Gastrocnemius medialis (tissue), 4 donors: Measurements from ENCODE around the gene RNF114.
"Not testable (repeated sequence)": the region's sequence is repeated elsewhere in the genome, so short reads cannot be mapped to it uniquely, and the experiment has no call there.

Experiments
- CTCF ChIP-seq, 5 experiments: fragments of 450-650 bp in 3 of 5; fragments of 200-600 bp in 2 of 5; sonication (generic) in 2 of 5; IDR thresholded peaks in 4 of 5; conservative IDR thresholded peaks in 1 of 5; 1 replicate in 4 of 5; 2 replicates in 1 of 5; pipeline ENCODE4 v1.5.1; 2016 to 2019; ENCODE audit warnings: antibody characterized with exemption in 5 of 5, mild to moderate bottlenecking in 3 of 5, moderate library complexity in 3 of 5
- POLR2A ChIP-seq, 2 donors: fragments of 450-650 bp; IDR thresholded peaks; one replicate each; pipeline ENCODE4 v1.6.1; 2017; ENCODE audit warnings: antibody characterized with exemption in 2 of 2, mild to moderate bottlenecking in 2 of 2, moderate library complexity in 2 of 2

DNA sequence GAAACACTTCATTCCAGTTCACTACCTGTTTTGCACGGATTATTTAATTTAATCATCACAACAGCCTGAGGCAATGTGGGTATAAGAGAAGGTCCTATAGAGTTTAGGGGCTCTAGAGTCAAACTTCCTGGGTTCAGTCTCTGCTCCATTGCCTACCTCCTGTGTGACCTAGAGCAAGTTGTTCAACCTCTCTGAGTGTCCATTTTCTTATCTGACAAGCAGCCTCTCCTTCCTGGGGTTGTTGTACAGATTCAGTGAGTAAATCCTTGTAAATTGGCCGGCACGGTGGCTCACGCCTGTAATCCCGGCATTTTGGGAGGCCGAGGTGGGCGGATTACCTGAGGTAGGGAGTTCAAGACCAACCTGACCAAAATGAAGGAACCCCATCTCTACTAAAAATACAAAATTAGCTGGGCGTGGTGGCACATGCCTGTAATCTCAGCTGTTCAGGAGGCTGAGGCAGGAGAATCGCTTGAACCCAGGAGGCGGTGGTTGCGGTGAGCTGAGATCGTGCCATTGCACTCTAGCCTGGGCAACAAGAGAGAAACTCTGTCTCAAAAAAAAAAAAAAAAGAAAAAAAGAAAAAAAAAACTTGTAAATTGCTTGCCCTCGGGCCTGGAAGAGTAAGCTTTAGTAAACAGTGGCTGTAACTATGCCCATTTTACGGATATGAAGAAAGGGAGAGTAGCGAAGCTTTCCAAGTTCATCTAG is 62.4 kb downstream of the RNF114 start:
- TF ChIP-seq CTCF (IDR thresholded peaks at IDR 0.05 in 4 of 5, conservative IDR thresholded peaks at IDR 0.05 in 1 of 5); POLR2A (IDR thresholded peaks at IDR 0.05): not testable (repeated sequence)
